Stomach (tissue), 9 donors: ENCODE results near the gene MTA3. TPM values are rescaled to one million over a fixed set of nuclear protein-coding genes. Genes with fewer than 3 reads are reported as not detected.

Source experiments
- DNase-seq, 2 donors: peaks; one replicate each; pipeline versions ENCODE4 v3.0.0 to v3.0.0-alpha.2; 2013 to 2019
- H3K27ac ChIP-seq, 5 donors: fragments of 200-600 bp in 4 of 5; sonication (generic) in 4 of 5; one replicate each; pipeline ENCODE4 v1.5.1; 2013 to 2019; ENCODE audit warnings: mild to moderate bottlenecking in 1 of 5, moderate library complexity in 1 of 5
- H3K27me3 ChIP-seq, 3 donors: fragments of 200-600 bp; sonication (generic); one replicate each; pipeline ENCODE4 v1.5.1; 2017 to 2019; ENCODE audit warnings: mixed run types in 1 of 3
- H3K36me3 ChIP-seq, 4 donors: fragments of 200-600 bp; sonication (generic); 1 replicate in 3 of 4; 2 replicates in 1 of 4; pipeline ENCODE4 v1.5.1; 2016 to 2019
- H3K4me1 ChIP-seq, 4 donors: fragments of 200-600 bp; sonication (generic); one replicate each; pipeline ENCODE4 v1.5.1; 2016 to 2019
- H3K4me3 ChIP-seq, 4 donors: fragments of 200-600 bp; sonication (generic) in 3 of 4; one replicate each; pipeline ENCODE4 v1.5.1; 2016 to 2019; ENCODE audit warnings: mild to moderate bottlenecking in 1 of 4
- H3K9me3 ChIP-seq, 4 donors: fragments of 200-600 bp; sonication (generic); one replicate each; pipeline ENCODE4 v1.5.1; 2016 to 2019
- EP300 ChIP-seq: sonication (generic); formaldehyde crosslinking; IDR thresholded peaks from one replicate; pipeline ENCODE4 v1.6.1; 2017; ENCODE audit warnings: antibody characterized with exemption
- POLR2A ChIP-seq, 4 donors: fragments of 450-650 bp; IDR thresholded peaks; one replicate each; pipeline ENCODE4 v1.6.1; 2016; ENCODE audit warnings: antibody characterized with exemption in 4 of 4, control low read depth in 2 of 4, mild to moderate bottlenecking in 1 of 4, moderate library complexity in 1 of 4
- POLR2AphosphoS5 ChIP-seq, 3 donors: sonication (generic); formaldehyde crosslinking; IDR thresholded peaks; one replicate each; pipeline ENCODE4 v1.6.1; 2016; ENCODE audit warnings: antibody characterized with exemption in 3 of 3
- WGBS, 5 donors: extraction: QIAGEN DNeasy Blood & Tissue Kit in 3 of 5; methylation state at CpG; one replicate each; pipeline versions ENCODE4 v1.1.5 to v1.1.7; 2013 to 2018; 5-methylcytosine and 5-hydroxymethylcytosine counted together
- intact Hi-C: fragments of 100-400 bp; cut with DNase I; formaldehyde crosslinking; loops from one replicate; pipeline ENCODE4 v1.15.1; 2023; ENCODE audit warnings: low total_unique reads
- polyA plus RNA-seq, 3 donors: library from polyadenylated mRNA; stranded (reverse); fragments of 200-250 nt; gene quantifications; one replicate each; pipeline ENCODE4 v1.2.3, GENCODE V29; 2013
- total RNA-seq, 5 donors: library from RNA; depleted of rRNA; stranded (reverse); fragments of >200 nt; gene quantifications; one replicate each; pipeline versions ENCODE4 v1.1.0 to v1.2.3, GENCODE V29; 2014 to 2016
- TF ChIP-seq, protein P1 (sequence below), 7 experiments: fragments of 450-650 bp in 4 of 7; fragments of 200-600 bp in 3 of 7; sonication (generic) in 3 of 7; IDR thresholded peaks; one replicate each; pipeline ENCODE4 v1.5.1; 2016 to 2019; ENCODE audit warnings: antibody characterized with exemption in 7 of 7, control low read depth in 2 of 7, mild to moderate bottlenecking in 1 of 7
- donor health status: healthy with polysubstance abuse.
- donor health status: Bipolar disorder and iron deficiency.
- donor health status: healthy.

Gene MTA3
- total and polyA plus RNA-seq, 8 donors, result 27.8 to 120 (median 49.1) TPM

GRCh38 chr2:42742740-42743658 lies 174.6 kb downstream of the MTA3 start:
- H3K36me3 ChIP-seq, result peaks cover 6 to 48% (median 20%) of the 10 kb centered on the region in 4 donors
- no peak overlapping the region for H3K27ac ChIP-seq
- H3K4me1 ChIP-seq, result peaks cover 0 to 6% (median 0%) of the 10 kb centered on the region in 4 donors
- H3K9me3 ChIP-seq, result no peaks in the 10 kb centered on the region
- no peaks in the 10 kb centered on the region for H3K27me3 ChIP-seq
- intact Hi-C loops, result no loop called here
- no peak for DNase-seq
- TF ChIP-seq EP300, result no peak
- TF ChIP-seq POLR2AphosphoS5 (IDR thresholded peaks at IDR 0.05), result no peak
- TF ChIP-seq, protein P1, sequence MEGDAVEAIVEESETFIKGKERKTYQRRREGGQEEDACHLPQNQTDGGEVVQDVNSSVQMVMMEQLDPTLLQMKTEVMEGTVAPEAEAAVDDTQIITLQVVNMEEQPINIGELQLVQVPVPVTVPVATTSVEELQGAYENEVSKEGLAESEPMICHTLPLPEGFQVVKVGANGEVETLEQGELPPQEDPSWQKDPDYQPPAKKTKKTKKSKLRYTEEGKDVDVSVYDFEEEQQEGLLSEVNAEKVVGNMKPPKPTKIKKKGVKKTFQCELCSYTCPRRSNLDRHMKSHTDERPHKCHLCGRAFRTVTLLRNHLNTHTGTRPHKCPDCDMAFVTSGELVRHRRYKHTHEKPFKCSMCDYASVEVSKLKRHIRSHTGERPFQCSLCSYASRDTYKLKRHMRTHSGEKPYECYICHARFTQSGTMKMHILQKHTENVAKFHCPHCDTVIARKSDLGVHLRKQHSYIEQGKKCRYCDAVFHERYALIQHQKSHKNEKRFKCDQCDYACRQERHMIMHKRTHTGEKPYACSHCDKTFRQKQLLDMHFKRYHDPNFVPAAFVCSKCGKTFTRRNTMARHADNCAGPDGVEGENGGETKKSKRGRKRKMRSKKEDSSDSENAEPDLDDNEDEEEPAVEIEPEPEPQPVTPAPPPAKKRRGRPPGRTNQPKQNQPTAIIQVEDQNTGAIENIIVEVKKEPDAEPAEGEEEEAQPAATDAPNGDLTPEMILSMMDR (IDR thresholded peaks at IDR 0.05), result no peak
- no peak for TF ChIP-seq POLR2A (IDR thresholded peaks at IDR 0.05)
- no peak overlapping the region for H3K4me3 ChIP-seq
- 73 to 87% (median 82%) methylated on average over 2 of the region's 2 CpGs for WGBS, 5 donors

DNA sequence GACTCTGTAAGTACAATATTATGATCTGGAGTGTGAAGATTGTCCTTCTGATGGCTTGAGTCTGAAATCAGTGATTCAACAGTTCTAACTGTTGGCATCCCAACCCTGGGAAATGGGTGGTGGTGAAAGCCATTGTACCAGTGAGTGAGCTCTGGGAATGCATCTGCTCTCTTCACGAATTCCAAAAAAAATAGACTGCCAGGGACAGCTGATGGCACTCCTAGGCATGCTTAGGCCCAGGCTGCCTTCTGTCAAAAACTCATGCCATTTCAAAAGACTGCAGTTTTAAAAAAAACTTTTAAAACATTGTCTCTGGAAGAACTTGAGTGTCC lies 175.2 kb downstream of the MTA3 start:
- no peak overlapping the region for H3K27ac ChIP-seq
- no peak overlapping the region for H3K4me3 ChIP-seq
- peaks cover 0 to 6% (median 0%) of the 10 kb centered on the region in 4 donors for H3K4me1 ChIP-seq
- TF ChIP-seq EP300 (no peak), POLR2A (IDR thresholded peaks at IDR 0.05) (no peak), POLR2AphosphoS5 (IDR thresholded peaks at IDR 0.05) (no peak)
- TF ChIP-seq, protein P1 (IDR thresholded peaks at IDR 0.05), result no peak
- H3K27me3 ChIP-seq, result no peaks in the 10 kb centered on the region
- DNase-seq, result no peak
- peaks cover 6 to 48% (median 22%) of the 10 kb centered on the region in 4 donors for H3K36me3 ChIP-seq
- no peaks in the 10 kb centered on the region for H3K9me3 ChIP-seq
- intact Hi-C loops, result no loop called here
- WGBS, 5 donors, result 84 to 96% (median 88%) methylated on average over 1 of the region's 1 CpG

GRCh38 chr2:42744545-42745082 lies 176.2 kb downstream of the MTA3 start:
- WGBS, 5 donors, result 94 to 100% (median 100%) methylated on average over 3 of the region's 3 CpGs
- H3K27me3 ChIP-seq, result no peaks in the 10 kb centered on the region
- no peaks in the 10 kb centered on the region for H3K9me3 ChIP-seq
- no peak for TF ChIP-seq POLR2AphosphoS5 (IDR thresholded peaks at IDR 0.05)
- TF ChIP-seq EP300, result no peak
- TF ChIP-seq, protein P1 (IDR thresholded peaks at IDR 0.05), result no peak
- TF ChIP-seq POLR2A (IDR thresholded peaks at IDR 0.05), result no peak
- peaks cover 0 to 6% (median 0%) of the 10 kb centered on the region in 4 donors for H3K4me1 ChIP-seq
- no peak overlapping the region for H3K27ac ChIP-seq
- H3K4me3 ChIP-seq, result no peak overlapping the region
- peaks cover 6 to 58% (median 28%) of the 10 kb centered on the region in 4 donors for H3K36me3 ChIP-seq
- intact Hi-C loops, result no loop called here
- no peak for DNase-seq

DNA sequence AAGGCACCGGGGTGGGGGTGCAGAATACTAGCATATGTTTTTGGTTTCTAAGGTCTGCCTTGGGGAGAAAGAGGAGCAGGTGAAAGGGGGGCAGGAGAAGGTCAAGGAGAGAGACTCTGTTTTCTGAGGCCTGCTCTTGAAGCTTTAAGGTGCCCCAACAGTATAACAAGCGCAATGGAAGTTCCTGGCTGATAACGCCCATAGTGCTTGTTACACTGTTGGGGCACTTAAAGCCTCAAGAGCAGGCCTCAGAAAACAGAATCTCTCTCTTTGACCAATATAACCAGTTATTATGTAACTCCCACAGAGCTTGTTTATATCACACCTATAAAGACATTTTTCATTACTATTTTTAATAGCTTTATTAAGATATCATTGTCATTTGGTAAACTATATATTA lies 179.0 kb downstream of the MTA3 start:
- intact Hi-C loops, result no loop called here
- no peak for TF ChIP-seq EP300
- TF ChIP-seq POLR2AphosphoS5 (IDR thresholded peaks at IDR 0.05), result no peak
- no peak for TF ChIP-seq POLR2A (IDR thresholded peaks at IDR 0.05)
- no peaks in the 10 kb centered on the region for H3K27me3 ChIP-seq
- no peak overlapping the region for H3K4me3 ChIP-seq
- whole genome bisulfite sequencing, 5 donors, result 95 to 99% (median 98%) methylated on average over 3 of the region's 3 CpGs
- no peak for DNase-seq
- H3K4me1 ChIP-seq, result no peaks in the 10 kb centered on the region
- no peak overlapping the region for H3K27ac ChIP-seq
- H3K9me3 ChIP-seq, result no peaks in the 10 kb centered on the region
- peaks cover 6 to 57% (median 22%) of the 10 kb centered on the region in 4 donors for H3K36me3 ChIP-seq
